ENCODE data around the gene MSN. TPM values are rescaled to one million over a fixed set of nuclear protein-coding genes. Genes with fewer than 3 reads are reported as not detected.
"Not testable (repeated sequence)": the region's sequence is repeated elsewhere in the genome, so short reads cannot be mapped to it uniquely, and the experiment has no call there.

The MSN gene
- total RNA-seq, 1 donor from 2014 or later, result 352 TPM

DNA sequence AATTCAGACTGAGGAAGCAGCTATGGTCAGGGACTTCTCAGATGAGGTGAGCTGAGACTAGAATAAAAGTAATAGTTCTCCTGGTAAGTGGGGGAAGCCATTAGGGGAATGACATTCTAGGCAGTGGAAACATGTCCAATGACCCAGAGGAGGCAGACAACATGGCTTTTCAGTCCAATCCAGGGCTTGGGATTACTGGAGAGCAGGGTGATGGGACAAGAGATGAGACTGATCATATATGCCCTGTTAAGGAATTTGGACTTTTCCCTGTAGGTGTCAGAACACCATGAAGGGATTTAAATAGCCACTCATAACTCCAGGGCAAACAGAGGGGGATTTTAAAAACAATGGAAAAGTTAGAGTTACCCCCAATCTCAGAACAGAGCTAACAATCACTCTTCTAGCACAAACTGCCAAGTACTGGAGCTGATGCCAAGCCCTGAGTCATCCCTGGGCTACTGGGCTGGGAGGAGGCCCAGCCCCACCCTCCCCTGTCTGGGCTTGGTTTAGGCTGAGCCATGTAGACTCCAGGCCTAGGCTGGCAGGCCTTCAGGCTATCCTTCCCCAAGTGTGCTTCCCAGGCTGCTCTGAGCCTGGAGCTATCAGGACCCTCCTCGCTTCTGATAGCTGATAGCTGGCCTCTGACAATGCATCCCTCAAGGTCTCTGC, 22.7 kb upstream of the MSN start:
- DNase-seq (no peak), ATAC-seq (ENCODE audit: low read depth) (no peak)
- Mint-ChIP-seq H3K9me3 (no peaks in the 10 kb centered on the region), H3K36me3 (ENCODE audit: low read depth) (no peaks in the 10 kb centered on the region), H3K27me3 (no peaks in the 10 kb centered on the region), H3K27ac (no peak overlapping the region), H3K4me1 (peaks cover 2% of the 10 kb centered on the region), H3K4me3 (no peak overlapping the region)
- intact Hi-C loops (cut with micrococcal nuclease), result no loop called here
- ChIA-PET CTCF (no interaction called here), POLR2A (no interaction called here)
- TF ChIP-seq, protein P1, sequence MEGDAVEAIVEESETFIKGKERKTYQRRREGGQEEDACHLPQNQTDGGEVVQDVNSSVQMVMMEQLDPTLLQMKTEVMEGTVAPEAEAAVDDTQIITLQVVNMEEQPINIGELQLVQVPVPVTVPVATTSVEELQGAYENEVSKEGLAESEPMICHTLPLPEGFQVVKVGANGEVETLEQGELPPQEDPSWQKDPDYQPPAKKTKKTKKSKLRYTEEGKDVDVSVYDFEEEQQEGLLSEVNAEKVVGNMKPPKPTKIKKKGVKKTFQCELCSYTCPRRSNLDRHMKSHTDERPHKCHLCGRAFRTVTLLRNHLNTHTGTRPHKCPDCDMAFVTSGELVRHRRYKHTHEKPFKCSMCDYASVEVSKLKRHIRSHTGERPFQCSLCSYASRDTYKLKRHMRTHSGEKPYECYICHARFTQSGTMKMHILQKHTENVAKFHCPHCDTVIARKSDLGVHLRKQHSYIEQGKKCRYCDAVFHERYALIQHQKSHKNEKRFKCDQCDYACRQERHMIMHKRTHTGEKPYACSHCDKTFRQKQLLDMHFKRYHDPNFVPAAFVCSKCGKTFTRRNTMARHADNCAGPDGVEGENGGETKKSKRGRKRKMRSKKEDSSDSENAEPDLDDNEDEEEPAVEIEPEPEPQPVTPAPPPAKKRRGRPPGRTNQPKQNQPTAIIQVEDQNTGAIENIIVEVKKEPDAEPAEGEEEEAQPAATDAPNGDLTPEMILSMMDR (IDR thresholded peaks at IDR 0.05), result no peak

DNA sequence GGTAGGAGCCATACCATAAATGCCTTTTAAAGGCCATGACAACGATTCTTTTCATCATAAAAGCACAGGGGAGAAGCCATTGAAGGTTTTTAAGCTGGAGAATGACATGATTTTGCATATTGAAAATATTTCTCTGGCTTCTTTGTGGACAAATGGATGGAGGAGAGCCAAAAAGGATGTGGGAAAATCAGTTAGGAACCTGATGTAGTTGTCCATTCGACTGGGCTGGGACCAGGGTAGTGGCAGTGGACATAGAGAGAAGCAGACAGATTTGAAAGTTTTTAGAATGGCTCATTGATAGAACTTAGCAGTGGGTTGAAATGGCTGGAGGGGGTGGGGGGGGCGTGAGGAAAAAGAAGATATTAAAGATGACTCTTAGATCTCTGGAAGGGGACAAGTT, 19.7 kb upstream of the MSN start:
- TF ChIP-seq, protein P1 (IDR thresholded peaks at IDR 0.05), result no peak
- DNase-seq (no peak), ATAC-seq (ENCODE audit: low read depth) (no peak)
- Mint-ChIP-seq H3K4me1 (peaks cover 2% of the 10 kb centered on the region), H3K9me3 (no peaks in the 10 kb centered on the region), H3K4me3 (no peak overlapping the region), H3K27ac (no peak overlapping the region), H3K36me3 (ENCODE audit: low read depth) (no peaks in the 10 kb centered on the region), H3K27me3 (no peaks in the 10 kb centered on the region)
- ChIA-PET POLR2A (no interaction called here), CTCF (no interaction called here)
- intact Hi-C loops (cut with micrococcal nuclease), result no loop called here

DNA sequence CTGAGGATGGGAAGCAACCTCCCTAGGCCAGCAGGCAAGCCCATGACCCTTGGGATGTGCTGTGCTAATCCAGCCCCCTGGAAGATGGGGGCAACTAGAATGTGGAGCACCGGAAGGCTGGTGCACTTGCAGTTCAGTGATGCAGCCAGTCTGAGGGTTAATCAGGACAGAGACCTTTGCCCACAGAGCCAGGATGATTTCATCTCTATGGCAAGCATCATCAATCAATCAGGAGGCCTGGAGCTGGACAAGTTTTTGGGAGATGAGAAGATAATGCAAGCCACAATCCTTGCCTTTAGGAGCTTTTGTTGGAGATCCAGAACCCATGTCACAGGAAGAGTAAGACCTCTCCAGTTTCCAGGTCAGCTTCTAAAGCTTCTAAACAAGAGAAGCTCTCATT, 15.4 kb upstream of the MSN start:
- TF ChIP-seq, protein P1 (IDR thresholded peaks at IDR 0.05), result no peak
- DNase-seq (no peak), ATAC-seq (ENCODE audit: low read depth) (no peak)
- H3K4me1 Mint-ChIP-seq, result peaks cover 11% of the 10 kb centered on the region
- H3K9me3 Mint-ChIP-seq, result no peaks in the 10 kb centered on the region
- ChIA-PET CTCF (no interaction called here), POLR2A (no interaction called here)
- intact Hi-C loops (cut with micrococcal nuclease), result no loop called here
- no peaks in the 10 kb centered on the region for H3K27me3 Mint-ChIP-seq
- H3K36me3 Mint-ChIP-seq (ENCODE audit: low read depth), result no peaks in the 10 kb centered on the region
- no peak overlapping the region for H3K27ac Mint-ChIP-seq
- no peak overlapping the region for H3K4me3 Mint-ChIP-seq

DNA sequence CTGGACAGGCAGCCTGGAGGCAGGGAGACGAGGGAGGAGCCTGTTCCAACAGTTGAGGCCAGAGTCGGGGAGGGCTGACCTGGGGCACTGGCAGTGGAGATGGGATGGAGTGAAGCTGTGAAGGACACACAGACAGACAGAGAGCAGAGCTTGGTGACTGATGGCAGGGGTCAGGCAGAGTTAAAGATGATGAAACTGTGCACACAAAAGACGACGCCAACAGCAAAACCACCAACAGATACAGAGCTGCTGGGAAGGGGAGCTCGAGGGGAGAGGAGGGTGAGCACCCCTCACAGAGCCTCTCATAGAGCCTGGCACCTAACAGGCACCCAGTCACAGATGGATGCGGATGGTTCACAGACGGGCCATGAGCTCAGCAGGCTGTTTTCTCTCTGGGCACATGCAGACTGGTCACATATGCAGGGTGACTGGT, 10.4 kb upstream of the MSN start:
- H3K9me3 Mint-ChIP-seq; H3K36me3 Mint-ChIP-seq (ENCODE audit: low read depth); POLR2A ChIA-PET; ATAC-seq (ENCODE audit: low read depth); H3K4me3 Mint-ChIP-seq; DNase-seq; H3K27me3 Mint-ChIP-seq; CTCF ChIA-PET; intact Hi-C loops (cut with micrococcal nuclease): not testable (repeated sequence)
- Mint-ChIP-seq H3K27ac (peak overlapping the region; percentile 25), H3K4me1 (peaks cover 15% of the 10 kb centered on the region)

DNA sequence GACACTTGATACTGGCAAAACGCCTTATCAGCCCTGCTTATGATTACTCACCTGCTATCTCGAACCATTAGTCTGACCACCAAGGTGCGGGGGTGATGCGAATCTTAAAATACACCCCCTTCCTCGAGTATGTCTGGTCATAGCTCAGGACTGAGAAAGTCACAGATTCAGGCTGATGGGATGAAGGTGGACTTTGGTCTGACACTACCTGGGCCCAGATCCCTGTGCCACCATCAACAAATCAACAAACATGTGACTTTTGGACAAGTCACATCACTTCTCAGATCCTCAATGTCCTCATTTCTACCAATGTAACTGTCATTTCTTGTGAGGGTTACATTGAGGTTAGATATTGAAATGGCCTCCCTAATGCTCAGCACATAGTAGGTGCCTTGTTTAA, 9.8 kb upstream of the MSN start:
- H3K27ac Mint-ChIP-seq, result no peak overlapping the region
- DNase-seq (no peak), ATAC-seq (ENCODE audit: low read depth) (no peak)
- CTCF ChIA-PET, result no interaction called here
- H3K36me3 Mint-ChIP-seq (ENCODE audit: low read depth), result no peaks in the 10 kb centered on the region
- no peak overlapping the region for H3K4me3 Mint-ChIP-seq
- intact Hi-C loops (cut with micrococcal nuclease), result no loop called here
- H3K9me3 Mint-ChIP-seq, result no peaks in the 10 kb centered on the region
- H3K4me1 Mint-ChIP-seq, result peaks cover 15% of the 10 kb centered on the region
- TF ChIP-seq, protein P1 (IDR thresholded peaks at IDR 0.05), result no peak
- no peaks in the 10 kb centered on the region for H3K27me3 Mint-ChIP-seq
- POLR2A ChIA-PET, result no interaction called here

DNA sequence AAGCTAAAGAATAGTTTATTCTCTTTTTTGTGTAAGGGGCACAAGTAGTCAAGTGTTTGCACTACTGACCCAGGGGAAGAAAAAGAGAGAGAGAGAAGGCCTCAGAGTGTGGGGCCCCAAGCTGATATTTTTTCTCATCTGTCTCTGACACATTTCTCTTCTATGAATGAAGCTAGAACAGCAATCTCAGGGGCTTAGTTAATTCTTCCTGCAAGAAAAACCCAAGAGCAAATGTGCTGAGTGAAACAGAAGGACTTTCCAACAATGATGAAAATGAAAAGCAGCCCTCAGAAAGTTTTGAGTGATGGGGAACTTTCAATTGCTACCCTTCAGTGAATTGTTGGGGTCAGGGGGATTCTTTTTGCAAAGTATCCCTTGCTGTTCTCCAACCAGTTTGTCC, 9.2 kb upstream of the MSN start:
- POLR2A ChIA-PET, result interaction anchor here (0.7 kb wide), 1 partner anchor 49 kb away, joined by 3 read pairs; no protein-coding TSS in a partner anchor
- Mint-ChIP-seq H3K36me3 (ENCODE audit: low read depth) (no peaks in the 10 kb centered on the region), H3K4me1 (peaks cover 16% of the 10 kb centered on the region), H3K9me3 (no peaks in the 10 kb centered on the region), H3K27me3 (no peaks in the 10 kb centered on the region), H3K27ac (no peak overlapping the region), H3K4me3 (no peak overlapping the region)
- CTCF ChIA-PET, result no interaction called here
- DNase-seq (no peak), ATAC-seq (ENCODE audit: low read depth) (no peak)
- TF ChIP-seq, protein P1 (IDR thresholded peaks at IDR 0.05), result no peak
- intact Hi-C loops (cut with micrococcal nuclease), result no loop called here
